Measurements from ENCODE around the gene PILRA.
"Not testable (repeated sequence)": the region's sequence is repeated elsewhere in the genome, so short reads cannot be mapped to it uniquely, and the experiment has no call there.

GRCh38 chr7:100447363-100447762 lies 74.1 kb downstream of the PILRA start:
- TF ChIP-seq CTCF, POLR2A (IDR thresholded peaks at IDR 0.05): not testable (repeated sequence)

All from vagina (tissue), 2 donors.